Measurements from ENCODE around the gene MYL10.

Gene MYL10

GRCh38 chr7:101673951-101674350, 44.9 kb upstream of the MYL10 start:
- Histone ChIP-seq H3F3A (ENCODE audit: control insufficient read depth, insufficient read depth) (no peaks in the 10 kb centered on the region), H3K27me3 (ENCODE audit: control insufficient read depth, low read length) (no peaks in the 10 kb centered on the region; the same call in 1 of the 2 replicates), H3K79me2 (ENCODE audit: control insufficient read depth, low read length) (no peaks in the 10 kb centered on the region), H3K27ac (ENCODE audit: low read depth, low read length) (no peak overlapping the region), H3K9me2 (replicated peaks; ENCODE audit: control insufficient read depth, low read length) (no peaks in the 10 kb centered on the region), H4K20me1 (ENCODE audit: control insufficient read depth, insufficient read depth, low read depth, low read length) (no peaks in the 10 kb centered on the region), H3K4me1 (ENCODE audit: control insufficient read depth, low read length) (no peaks in the 10 kb centered on the region), H3K4me2 (ENCODE audit: low read length) (no peak overlapping the region), H3K4me3 (ENCODE audit: low read length) (no peak overlapping the region), H3K36me3 (ENCODE audit: control insufficient read depth, low read length) (no peaks in the 10 kb centered on the region), H3K9me3 (ENCODE audit: control insufficient read depth, insufficient read depth, low read length) (no peaks in the 10 kb centered on the region)
- TF ChIP-seq CTCF (IDR thresholded peaks at IDR 0.05; ENCODE audit: low read depth, low read length, poor library complexity, severe bottlenecking), result no peak
- no peak for TF ChIP-seq EZH2phosphoT487 (IDR thresholded peaks at IDR 0.05; ENCODE audit: borderline replicate concordance, low read length)

GRCh38 chr7:101673315-101673714, 44.2 kb upstream of the MYL10 start:
- H3K9me3 ChIP-seq (ENCODE audit: control insufficient read depth, insufficient read depth, low read length), result no peaks in the 10 kb centered on the region
- no peaks in the 10 kb centered on the region for H3K36me3 ChIP-seq (ENCODE audit: control insufficient read depth, low read length)
- H3K27ac ChIP-seq (ENCODE audit: low read depth, low read length), result no peak overlapping the region
- no peak for TF ChIP-seq CTCF (IDR thresholded peaks at IDR 0.05; ENCODE audit: low read depth, low read length, poor library complexity, severe bottlenecking)
- TF ChIP-seq EZH2phosphoT487 (IDR thresholded peaks at IDR 0.05; ENCODE audit: borderline replicate concordance, low read length), result no peak
- H3K4me3 ChIP-seq (ENCODE audit: low read length), result no peak overlapping the region
- no peaks in the 10 kb centered on the region for H4K20me1 ChIP-seq (ENCODE audit: control insufficient read depth, insufficient read depth, low read depth, low read length)
- no peaks in the 10 kb centered on the region for H3K79me2 ChIP-seq (ENCODE audit: control insufficient read depth, low read length)
- H3K27me3 ChIP-seq (ENCODE audit: control insufficient read depth, low read length), result no peaks in the 10 kb centered on the region; the same call in 1 of the 2 replicates
- no peak overlapping the region for H3K4me2 ChIP-seq (ENCODE audit: low read length)
- no peaks in the 10 kb centered on the region for H3K9me2 ChIP-seq (replicated peaks; ENCODE audit: control insufficient read depth, low read length)
- no peaks in the 10 kb centered on the region for H3K4me1 ChIP-seq (ENCODE audit: control insufficient read depth, low read length)
- no peaks in the 10 kb centered on the region for H3F3A ChIP-seq (ENCODE audit: control insufficient read depth, insufficient read depth)

GRCh38 chr7:101671371-101672356, 42.6 kb upstream of the MYL10 start:
- no peak for TF ChIP-seq EZH2phosphoT487 (IDR thresholded peaks at IDR 0.05; ENCODE audit: borderline replicate concordance, low read length)
- no peak for TF ChIP-seq CTCF (IDR thresholded peaks at IDR 0.05; ENCODE audit: low read depth, low read length, poor library complexity, severe bottlenecking)
- H3K36me3 ChIP-seq (ENCODE audit: control insufficient read depth, low read length), result no peaks in the 10 kb centered on the region
- H3K4me1 ChIP-seq (ENCODE audit: control insufficient read depth, low read length), result no peaks in the 10 kb centered on the region
- no peaks in the 10 kb centered on the region for H3K9me3 ChIP-seq (ENCODE audit: control insufficient read depth, insufficient read depth, low read length)
- no peak overlapping the region for H3K4me2 ChIP-seq (ENCODE audit: low read length)
- H3K9me2 ChIP-seq (replicated peaks; ENCODE audit: control insufficient read depth, low read length), result no peaks in the 10 kb centered on the region
- no peak overlapping the region for H3K4me3 ChIP-seq (ENCODE audit: low read length)
- H3K79me2 ChIP-seq (ENCODE audit: control insufficient read depth, low read length), result no peaks in the 10 kb centered on the region
- H4K20me1 ChIP-seq (ENCODE audit: control insufficient read depth, insufficient read depth, low read depth, low read length), result no peaks in the 10 kb centered on the region
- H3K27ac ChIP-seq (ENCODE audit: low read depth, low read length), result no peak overlapping the region
- H3F3A ChIP-seq (ENCODE audit: control insufficient read depth, insufficient read depth), result no peaks in the 10 kb centered on the region
- no peaks in the 10 kb centered on the region; the same call in 1 of the 2 replicates for H3K27me3 ChIP-seq (ENCODE audit: control insufficient read depth, low read length)
